ENCODE measurements around the gene CIART.
"Not testable (repeated sequence)": the region's sequence is repeated elsewhere in the genome, so short reads cannot be mapped to it uniquely, and the experiment has no call there.

DNA sequence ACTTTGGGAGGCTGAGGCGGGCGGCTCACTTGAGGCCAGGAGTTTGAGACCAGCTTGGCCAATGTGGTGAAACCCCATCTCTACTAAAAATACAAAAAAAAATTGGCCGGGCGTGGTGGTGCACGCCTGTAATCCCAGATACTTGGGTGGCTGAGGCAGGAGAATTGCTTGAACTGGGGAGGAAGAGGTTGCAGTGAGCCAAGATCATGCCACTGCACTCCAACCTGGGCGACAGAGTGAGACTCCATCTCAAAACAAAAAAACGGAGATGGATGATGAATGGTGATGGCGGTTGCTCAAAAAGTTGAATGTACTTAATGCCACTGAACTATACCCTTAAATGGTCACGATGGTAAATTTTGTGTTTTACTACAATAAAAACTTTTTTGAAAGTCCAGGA, 26.2 kb downstream of the CIART start:
- TF ChIP-seq, protein P1, sequence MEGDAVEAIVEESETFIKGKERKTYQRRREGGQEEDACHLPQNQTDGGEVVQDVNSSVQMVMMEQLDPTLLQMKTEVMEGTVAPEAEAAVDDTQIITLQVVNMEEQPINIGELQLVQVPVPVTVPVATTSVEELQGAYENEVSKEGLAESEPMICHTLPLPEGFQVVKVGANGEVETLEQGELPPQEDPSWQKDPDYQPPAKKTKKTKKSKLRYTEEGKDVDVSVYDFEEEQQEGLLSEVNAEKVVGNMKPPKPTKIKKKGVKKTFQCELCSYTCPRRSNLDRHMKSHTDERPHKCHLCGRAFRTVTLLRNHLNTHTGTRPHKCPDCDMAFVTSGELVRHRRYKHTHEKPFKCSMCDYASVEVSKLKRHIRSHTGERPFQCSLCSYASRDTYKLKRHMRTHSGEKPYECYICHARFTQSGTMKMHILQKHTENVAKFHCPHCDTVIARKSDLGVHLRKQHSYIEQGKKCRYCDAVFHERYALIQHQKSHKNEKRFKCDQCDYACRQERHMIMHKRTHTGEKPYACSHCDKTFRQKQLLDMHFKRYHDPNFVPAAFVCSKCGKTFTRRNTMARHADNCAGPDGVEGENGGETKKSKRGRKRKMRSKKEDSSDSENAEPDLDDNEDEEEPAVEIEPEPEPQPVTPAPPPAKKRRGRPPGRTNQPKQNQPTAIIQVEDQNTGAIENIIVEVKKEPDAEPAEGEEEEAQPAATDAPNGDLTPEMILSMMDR (IDR thresholded peaks at IDR 0.05) = not testable (repeated sequence)
- TF ChIP-seq POLR2AphosphoS5 (IDR thresholded peaks at IDR 0.05; ENCODE audit: insufficient read depth in 1 of 2, low read depth in 1 of 2) = not testable (repeated sequence)
